ENCODE data around the gene SERGEF. TPM values are rescaled to one million over a fixed set of nuclear protein-coding genes. Genes with fewer than 3 reads are reported as not detected.

Gene SERGEF
- total RNA-seq, 2 donors from 2014 or later = 26.7 to 42.1 TPM

GRCh38 chr11:17780668-17781067 is 232.2 kb downstream of the SERGEF start:
- Histone ChIP-seq H3K36me3 (ENCODE audit: control insufficient read depth, insufficient read depth, low read length) (no peaks in the 10 kb centered on the region), H3K27me3 (ENCODE audit: control insufficient read depth, insufficient read depth, low read length, poor library complexity, severe bottlenecking) (no peaks in the 10 kb centered on the region), H3K9me3 (ENCODE audit: control insufficient read depth, low read length) (no peaks in the 10 kb centered on the region), H3K4me1 (ENCODE audit: control insufficient read depth, insufficient read depth, low read length) (no peaks in the 10 kb centered on the region), H3K27ac (ENCODE audit: low read depth, low read length) (no peak overlapping the region), H3K4me3 (ENCODE audit: low read length) (no peak overlapping the region), H3K9ac (ENCODE audit: extremely low read depth, low read length, poor library complexity, severe bottlenecking) (no peak overlapping the region)
- TF ChIP-seq CTCF (conservative IDR thresholded peaks at IDR 0.05) = no peak
- H3K4me1 Mint-ChIP-seq = no peaks in the 10 kb centered on the region
- H3K27me3 Mint-ChIP-seq (ENCODE audit: insufficient read depth) = no peaks in the 10 kb centered on the region
- no peak overlapping the region for H3K4me3 Mint-ChIP-seq
- H3K27ac Mint-ChIP-seq = no peak overlapping the region
- DNase-seq = no peak
- 91 to 92% methylated on average over 9 to 15 of the region's 15 CpGs for WGBS, 2 experiments (ENCODE audit: insufficient coverage in 1 of 2, insufficient read length in 1 of 2)
- H3K36me3 Mint-ChIP-seq (ENCODE audit: low read depth) = no peaks in the 10 kb centered on the region
- H3K9me3 Mint-ChIP-seq = no peaks in the 10 kb centered on the region

- TF ChIP-seq CTCF (conservative IDR thresholded peaks at IDR 0.05) = no peak
- Histone ChIP-seq H3K36me3 (ENCODE audit: control insufficient read depth, insufficient read depth, low read length) (no peaks in the 10 kb centered on the region), H3K27ac (ENCODE audit: low read depth, low read length) (no peak overlapping the region), H3K9ac (ENCODE audit: extremely low read depth, low read length, poor library complexity, severe bottlenecking) (no peak overlapping the region), H3K4me3 (ENCODE audit: low read length) (no peak overlapping the region), H3K27me3 (ENCODE audit: control insufficient read depth, insufficient read depth, low read length, poor library complexity, severe bottlenecking) (no peaks in the 10 kb centered on the region), H3K4me1 (ENCODE audit: control insufficient read depth, insufficient read depth, low read length) (no peaks in the 10 kb centered on the region), H3K9me3 (ENCODE audit: control insufficient read depth, low read length) (no peaks in the 10 kb centered on the region)
- no peaks in the 10 kb centered on the region for H3K36me3 Mint-ChIP-seq (ENCODE audit: low read depth)
- 91 to 94% methylated on average over 10 to 14 of the region's 14 CpGs for WGBS, 2 experiments (ENCODE audit: insufficient coverage in 1 of 2, insufficient read length in 1 of 2)
- H3K4me3 Mint-ChIP-seq = no peak overlapping the region
- no peaks in the 10 kb centered on the region for H3K4me1 Mint-ChIP-seq
- H3K27me3 Mint-ChIP-seq (ENCODE audit: insufficient read depth) = no peaks in the 10 kb centered on the region
- H3K9me3 Mint-ChIP-seq = no peaks in the 10 kb centered on the region
- H3K27ac Mint-ChIP-seq = no peak overlapping the region
- DNase-seq = no peak
Observed at GRCh38 chr11:17779861-17780594, 232.8 kb downstream of the SERGEF start.

DNA sequence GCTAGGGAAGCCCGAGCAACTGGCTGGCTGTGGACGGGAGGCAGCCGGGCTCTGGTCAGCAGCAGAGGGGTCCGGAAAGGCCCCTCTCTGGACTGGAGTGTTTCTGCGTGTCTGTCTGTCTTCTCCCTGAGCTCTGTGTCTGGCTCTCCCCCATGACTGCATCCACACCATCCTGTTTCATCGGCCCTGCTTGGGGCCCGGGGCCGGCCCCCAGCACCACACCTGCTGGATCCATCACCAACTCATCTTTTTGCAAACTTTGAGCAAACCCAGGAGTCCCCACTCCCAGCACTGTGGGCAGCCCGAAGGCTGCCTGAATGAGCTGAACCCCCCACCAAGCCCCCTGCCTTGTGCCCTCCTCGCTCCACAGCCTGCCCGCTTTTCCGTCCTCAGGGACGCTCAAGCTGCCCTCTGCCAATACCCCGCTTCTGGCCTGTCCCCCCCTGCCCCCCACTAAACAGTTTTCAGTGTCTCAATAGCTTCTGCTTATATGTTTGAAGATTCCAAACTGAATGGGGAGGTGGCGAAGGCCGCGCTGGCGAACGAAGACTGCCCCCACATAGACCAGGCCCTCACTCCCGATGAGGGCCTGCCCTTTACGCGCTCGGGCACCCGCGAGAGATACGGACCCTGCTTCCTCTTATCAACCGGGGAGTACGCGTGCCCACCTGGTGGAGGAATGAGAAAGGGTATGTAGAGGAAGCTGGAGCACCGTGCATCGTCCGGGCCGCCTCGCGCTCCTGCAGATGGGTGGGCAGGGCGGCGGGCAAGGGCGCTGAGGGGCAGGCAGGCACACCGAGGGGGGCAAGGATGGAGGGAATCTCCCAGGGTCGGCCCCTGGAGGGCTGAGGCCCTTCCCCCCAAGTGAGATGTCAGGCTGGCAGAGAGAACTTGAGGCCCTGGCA is 233.6 kb downstream of the SERGEF start:
- Histone ChIP-seq H3K27ac (ENCODE audit: low read depth, low read length) (no peak overlapping the region), H3K4me1 (ENCODE audit: control insufficient read depth, insufficient read depth, low read length) (no peaks in the 10 kb centered on the region), H3K4me3 (ENCODE audit: low read length) (no peak overlapping the region), H3K36me3 (ENCODE audit: control insufficient read depth, insufficient read depth, low read length) (no peaks in the 10 kb centered on the region), H3K9me3 (ENCODE audit: control insufficient read depth, low read length) (no peaks in the 10 kb centered on the region), H3K9ac (ENCODE audit: extremely low read depth, low read length, poor library complexity, severe bottlenecking) (no peak overlapping the region), H3K27me3 (ENCODE audit: control insufficient read depth, insufficient read depth, low read length, poor library complexity, severe bottlenecking) (no peaks in the 10 kb centered on the region)
- Mint-ChIP-seq H3K9me3 (no peaks in the 10 kb centered on the region), H3K27me3 (ENCODE audit: insufficient read depth) (no peaks in the 10 kb centered on the region), H3K4me1 (no peaks in the 10 kb centered on the region), H3K4me3 (no peak overlapping the region), H3K36me3 (ENCODE audit: low read depth) (no peaks in the 10 kb centered on the region), H3K27ac (no peak overlapping the region)
- WGBS, 2 experiments (ENCODE audit: insufficient coverage in 1 of 2, insufficient read length in 1 of 2) = 96 to 97% methylated on average over 26 to 40 of the region's 40 CpGs
- DNase-seq = no peak
- TF ChIP-seq CTCF (conservative IDR thresholded peaks at IDR 0.05) = no peak
